Adrenal gland (tissue), 12 donors: ENCODE data around the gene SCN4A. TPM values are rescaled to one million over a fixed set of nuclear protein-coding genes. Genes with fewer than 3 reads are reported as not detected.

Experiments used
- DNase-seq, 7 donors: peaks; one replicate each; pipeline ENCODE4 v3.0.0-alpha.2; 2019 to 2020
- H3K27ac ChIP-seq, 5 donors: fragments of 200-600 bp; sonication (generic) in 4 of 5; 1 replicate in 3 of 5; 2 replicates in 2 of 5; pipeline versions ENCODE4 v1.5.1 to v1.8.0; 2016 to 2020; ENCODE audit warnings: mild to moderate bottlenecking in 1 of 5
- H3K27me3 ChIP-seq: fragments of 200-600 bp; 2 replicates; pipeline ENCODE4 v1.8.0; 2021
- H3K36me3 ChIP-seq, 2 donors: fragments of 200-600 bp; replicated peaks in 1 of 2; 1 replicate in 1 of 2; 2 replicates in 1 of 2; pipeline versions ENCODE4 v1.5.1 to v1.8.0; 2018 to 2022
- H3K4me1 ChIP-seq, 2 donors: fragments of 200-600 bp; replicated peaks in 1 of 2; 1 replicate in 1 of 2; 2 replicates in 1 of 2; pipeline versions ENCODE4 v1.5.1 to v1.8.0; 2018 to 2021
- H3K4me3 ChIP-seq, 4 donors: fragments of 200-600 bp; sonication (generic) in 3 of 4; one replicate each; pipeline ENCODE4 v1.5.1; 2016 to 2018
- H3K9me3 ChIP-seq, 3 donors: fragments of 200-600 bp; sonication (generic) in 1 of 3; replicated peaks in 1 of 3; 1 replicate in 2 of 3; 2 replicates in 1 of 3; pipeline versions ENCODE4 v1.5.1 to v1.8.0; 2016 to 2021
- POLR2A ChIP-seq, 2 donors: fragments of 450-650 bp; IDR thresholded peaks; one replicate each; pipeline ENCODE4 v1.6.1; 2017; ENCODE audit warnings: antibody characterized with exemption in 2 of 2, mild to moderate bottlenecking in 2 of 2, moderate library complexity in 1 of 2
- WGBS, 4 donors: extraction: QIAGEN DNeasy Blood & Tissue Kit in 2 of 4; methylation state at CpG; one replicate each; pipeline versions ENCODE4 v1.1.5 to v1.1.7; 2013 to 2017; 5-methylcytosine and 5-hydroxymethylcytosine counted together
- intact Hi-C, 2 donors: fragments of 100-400 bp; cut with DNase I; formaldehyde crosslinking; loops; one replicate each; pipeline versions ENCODE4 v1.14.1 to v1.15.0; 2022 to 2023
- polyA plus RNA-seq, 3 donors: library from polyadenylated mRNA; stranded (reverse); fragments of 200-250 nt in 2 of 3; fragments of 350-450 nt in 1 of 3; fragmentation: Illumina TruSeq in 1 of 3; extraction: RNeasy Lipid Tissue Mini Kit (QIAGEN cat#74804) in 1 of 3; gene quantifications; one replicate each; pipeline ENCODE4 v1.2.3, GENCODE V29; 2013 to 2014
- total RNA-seq, 9 donors: library from RNA; depleted of rRNA in 4 of 9; stranded (reverse); fragments of >200 nt in 4 of 9; fragments of 120-200 nt in 1 of 9; fragmentation: NEBNext Ultra II Directional in 1 of 9; extraction: Animal tissue kit (Norgen Biotek cat#: 25700) in 1 of 9; gene quantifications; one replicate each; pipeline versions ENCODE4 v1.1.0 to v1.2.4, GENCODE V29; 2013 to 2023
- TF ChIP-seq, protein P1 (sequence below), 6 experiments: fragments of 450-650 bp in 4 of 6; fragments of 200-600 bp in 2 of 6; sonication (generic) in 1 of 6; IDR thresholded peaks; 1 replicate in 5 of 6; 2 replicates in 1 of 6; pipeline versions ENCODE4 v1.5.1 to v1.8.0; 2016 to 2021; ENCODE audit warnings: antibody characterized with exemption in 6 of 6, mild to moderate bottlenecking in 2 of 6, moderate library complexity in 1 of 6
- donor health status: healthy with polysubstance abuse.
- donor health status: Bipolar disorder and iron deficiency.
- donor health status: DM: yes; HTN: yes; CAD: no.
- donor health status: DM: no; HTN: no; CAD: no.
- donor health status: DM: no; HTN: no; CAD: no.
- donor health status: DM: yes; HTN: yes; CAD: no.

Gene SCN4A
- total and polyA plus RNA-seq, 12 donors: 0.30 to 4.2 (median 1.5) TPM

DNA sequence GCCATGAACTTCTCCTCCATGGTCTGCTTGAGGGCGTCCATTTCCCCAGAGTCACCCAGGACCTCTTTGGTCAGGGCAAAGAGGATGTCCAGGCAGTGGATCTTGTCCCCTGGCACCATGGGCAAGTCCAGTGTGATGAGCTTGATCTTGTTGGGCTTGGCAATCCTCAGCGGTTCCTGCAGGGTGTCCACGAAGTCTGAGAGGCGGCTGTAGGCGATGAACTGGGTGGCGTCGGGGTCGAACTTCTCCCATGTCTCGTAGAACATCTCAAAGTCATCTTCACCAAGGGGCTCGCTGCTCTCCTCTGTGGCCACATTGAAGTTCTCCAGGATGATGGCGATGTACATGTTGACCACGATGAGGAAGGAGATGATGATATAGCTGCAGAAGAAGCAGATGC is 31.6 kb downstream of the SCN4A start:
- WGBS, 4 donors: 95 to 99% (median 97%) methylated on average over 11 to 12 of the region's 12 CpGs
- Histone ChIP-seq H3K27ac (no peak overlapping the region), H3K4me3 (no peak overlapping the region), H3K9me3 (no peaks in the 10 kb centered on the region), H3K4me1 (no peaks in the 10 kb centered on the region), H3K36me3 (no peaks in the 10 kb centered on the region), H3K27me3 (no peaks in the 10 kb centered on the region)
- TF ChIP-seq, protein P1, sequence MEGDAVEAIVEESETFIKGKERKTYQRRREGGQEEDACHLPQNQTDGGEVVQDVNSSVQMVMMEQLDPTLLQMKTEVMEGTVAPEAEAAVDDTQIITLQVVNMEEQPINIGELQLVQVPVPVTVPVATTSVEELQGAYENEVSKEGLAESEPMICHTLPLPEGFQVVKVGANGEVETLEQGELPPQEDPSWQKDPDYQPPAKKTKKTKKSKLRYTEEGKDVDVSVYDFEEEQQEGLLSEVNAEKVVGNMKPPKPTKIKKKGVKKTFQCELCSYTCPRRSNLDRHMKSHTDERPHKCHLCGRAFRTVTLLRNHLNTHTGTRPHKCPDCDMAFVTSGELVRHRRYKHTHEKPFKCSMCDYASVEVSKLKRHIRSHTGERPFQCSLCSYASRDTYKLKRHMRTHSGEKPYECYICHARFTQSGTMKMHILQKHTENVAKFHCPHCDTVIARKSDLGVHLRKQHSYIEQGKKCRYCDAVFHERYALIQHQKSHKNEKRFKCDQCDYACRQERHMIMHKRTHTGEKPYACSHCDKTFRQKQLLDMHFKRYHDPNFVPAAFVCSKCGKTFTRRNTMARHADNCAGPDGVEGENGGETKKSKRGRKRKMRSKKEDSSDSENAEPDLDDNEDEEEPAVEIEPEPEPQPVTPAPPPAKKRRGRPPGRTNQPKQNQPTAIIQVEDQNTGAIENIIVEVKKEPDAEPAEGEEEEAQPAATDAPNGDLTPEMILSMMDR (IDR thresholded peaks at IDR 0.05): no peak
- no peak for TF ChIP-seq POLR2A (IDR thresholded peaks at IDR 0.05)
- intact Hi-C loops: no loop called here
- DNase-seq: no peak

GRCh38 chr17:63940584-63940983 is 32.1 kb downstream of the SCN4A start:
- WGBS, 4 donors: 89 to 98% (median 95%) methylated on average over 3 to 14 of the region's 14 CpGs
- no peaks in the 10 kb centered on the region for H3K9me3 ChIP-seq
- H3K27me3 ChIP-seq: no peaks in the 10 kb centered on the region
- no peaks in the 10 kb centered on the region for H3K4me1 ChIP-seq
- H3K36me3 ChIP-seq: no peaks in the 10 kb centered on the region
- no peak overlapping the region for H3K4me3 ChIP-seq
- no peak for TF ChIP-seq POLR2A (IDR thresholded peaks at IDR 0.05)
- TF ChIP-seq, protein P1 (IDR thresholded peaks at IDR 0.05): no peak
- no peak for DNase-seq
- H3K27ac ChIP-seq: no peak overlapping the region
- intact Hi-C loops: no loop called here

GRCh38 chr17:63939884-63940283 is 32.8 kb downstream of the SCN4A start:
- DNase-seq: no peak
- H3K27ac ChIP-seq: no peak overlapping the region
- no peak overlapping the region for H3K4me3 ChIP-seq
- H3K36me3 ChIP-seq: no peaks in the 10 kb centered on the region
- TF ChIP-seq, protein P1 (IDR thresholded peaks at IDR 0.05): no peak
- no peak for TF ChIP-seq POLR2A (IDR thresholded peaks at IDR 0.05)
- H3K4me1 ChIP-seq: no peaks in the 10 kb centered on the region
- no peaks in the 10 kb centered on the region for H3K9me3 ChIP-seq
- intact Hi-C loops: no loop called here
- no peaks in the 10 kb centered on the region for H3K27me3 ChIP-seq
- 75 to 89% (median 83%) methylated on average over 5 to 6 of the region's 6 CpGs for WGBS, 4 donors

- H3K4me1 ChIP-seq: no peaks in the 10 kb centered on the region
- 89 to 93% (median 90%) methylated on average over 8 to 9 of the region's 9 CpGs for WGBS, 4 donors
- DNase-seq: no peak
- no peak overlapping the region for H3K27ac ChIP-seq
- no peak overlapping the region for H3K4me3 ChIP-seq
- TF ChIP-seq, protein P1 (IDR thresholded peaks at IDR 0.05): no peak
- no peak for TF ChIP-seq POLR2A (IDR thresholded peaks at IDR 0.05)
- H3K9me3 ChIP-seq: no peaks in the 10 kb centered on the region
- no peaks in the 10 kb centered on the region for H3K36me3 ChIP-seq
- no peaks in the 10 kb centered on the region for H3K27me3 ChIP-seq
- intact Hi-C loops: no loop called here
Measured at GRCh38 chr17:63939401-63939800, 33.3 kb downstream of the SCN4A start.
